Activated CD4-positive, alpha-beta T cell treated with anti-CD3 and anti-CD28 coated beads for 24 hours (primary cell): ENCODE results near the gene SEMA3F.

Experiments
- DNase-seq, 2 donors: peaks; one replicate each; pipeline ENCODE4 v3.0.0-alpha.2; 2020; ENCODE audit warnings: low read depth in 2 of 2

SEMA3F gene

GRCh38 chr3:50232303-50232702 is 77.2 kb downstream of the SEMA3F start:
- DNase-seq, result no peak

DNA sequence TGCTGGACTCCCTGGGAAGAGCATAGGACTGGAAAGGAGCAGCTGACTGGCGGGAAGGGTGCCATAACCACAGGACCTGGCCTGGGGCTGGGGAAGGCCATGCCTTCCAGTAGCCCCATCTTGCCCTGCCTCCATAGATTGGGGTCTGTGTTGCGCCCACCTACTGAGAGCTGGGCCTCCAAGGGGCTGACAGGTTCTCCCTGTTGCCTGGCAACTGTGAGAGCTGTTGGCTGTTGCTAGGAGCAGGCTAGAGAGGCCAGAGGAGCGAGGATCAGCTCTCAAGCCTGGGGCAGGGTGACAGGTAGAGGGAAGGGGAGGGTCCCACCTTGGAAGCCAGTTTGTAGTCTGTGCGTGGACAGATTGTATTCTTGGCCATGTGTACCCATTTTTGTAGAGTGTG is 78.1 kb downstream of the SEMA3F start:
- no peak for DNase-seq

DNA sequence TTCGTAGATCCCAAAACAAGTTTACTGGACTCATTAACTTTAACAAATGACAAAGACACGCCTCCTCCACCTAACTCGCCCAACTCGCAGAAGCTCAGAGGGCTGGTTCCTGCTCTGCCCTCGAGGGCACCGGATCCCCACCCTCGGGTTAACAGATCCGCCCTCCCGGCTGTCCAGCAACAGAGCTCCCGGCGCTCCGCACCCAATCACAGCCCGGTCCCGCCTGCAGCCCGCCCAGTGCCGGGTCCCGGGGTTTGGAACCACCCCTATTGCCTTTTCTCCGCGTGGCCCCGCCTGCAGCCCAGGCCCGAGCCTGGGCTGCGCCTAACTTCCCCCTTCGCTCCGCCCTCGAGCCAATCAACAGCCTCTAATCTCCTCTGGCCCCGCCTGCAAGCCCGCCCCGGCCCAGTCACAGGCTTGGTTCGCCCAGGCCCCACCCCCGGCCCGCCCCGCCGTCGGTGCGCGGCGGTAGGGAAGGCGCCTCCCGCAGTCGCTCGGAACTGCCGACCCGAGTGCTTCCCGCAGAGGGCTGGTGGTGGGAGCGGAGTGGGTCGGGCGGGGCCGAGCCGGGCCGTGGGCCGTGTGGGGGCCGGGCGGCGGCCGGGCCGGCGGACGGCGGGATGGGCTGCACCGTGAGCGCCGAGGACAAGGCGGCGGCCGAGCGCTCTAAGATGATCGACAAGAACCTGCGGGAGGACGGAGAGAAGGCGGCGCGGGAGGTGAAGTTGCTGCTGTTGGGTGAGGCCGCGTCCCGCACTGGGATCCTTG is 80.8 kb downstream of the SEMA3F start, which contains the start of gene GNAI2:
GNAI2 (plus strand) TSS at position 489 of the 768 bp plus-strand sequence; CDS start at position 621, 132 bp downstream.
- DNase-seq, result peak; percentile 97 to 98

DNA sequence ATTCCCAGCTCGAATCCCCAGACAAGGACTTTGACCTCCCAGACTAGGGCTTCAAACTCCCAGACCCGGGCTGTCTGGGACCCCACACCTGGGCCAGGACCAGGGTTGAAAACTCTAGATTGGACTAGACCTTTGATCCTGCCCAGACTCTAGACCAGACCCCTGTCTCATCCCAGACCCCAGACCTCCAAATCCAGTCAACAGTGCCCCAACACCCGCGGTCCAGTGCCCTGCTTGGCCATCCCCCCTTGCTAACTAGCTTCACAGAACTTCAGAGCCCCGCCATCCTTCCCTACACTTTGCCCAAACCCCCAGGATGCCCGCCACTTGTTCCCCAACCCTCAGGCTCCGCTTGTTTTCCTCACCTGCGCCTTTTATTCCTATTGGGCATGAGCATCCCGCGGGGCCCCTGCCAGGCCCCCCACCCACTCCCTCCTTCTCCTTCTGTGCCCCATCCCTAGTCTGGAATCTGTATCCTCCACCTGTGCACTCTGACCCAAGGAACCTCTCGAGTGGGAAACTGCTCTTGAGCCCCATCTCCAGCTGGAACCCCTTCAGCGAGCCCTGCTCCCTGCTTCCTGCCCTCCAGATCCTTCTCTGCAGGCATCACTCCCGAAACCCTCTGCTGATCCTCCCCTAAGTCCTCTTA is 81.5 kb downstream of the SEMA3F start:
- DNase-seq, result no peak

GRCh38 chr3:50237133-50237651 is 82.1 kb downstream of the SEMA3F start:
- no peak for DNase-seq

DNA sequence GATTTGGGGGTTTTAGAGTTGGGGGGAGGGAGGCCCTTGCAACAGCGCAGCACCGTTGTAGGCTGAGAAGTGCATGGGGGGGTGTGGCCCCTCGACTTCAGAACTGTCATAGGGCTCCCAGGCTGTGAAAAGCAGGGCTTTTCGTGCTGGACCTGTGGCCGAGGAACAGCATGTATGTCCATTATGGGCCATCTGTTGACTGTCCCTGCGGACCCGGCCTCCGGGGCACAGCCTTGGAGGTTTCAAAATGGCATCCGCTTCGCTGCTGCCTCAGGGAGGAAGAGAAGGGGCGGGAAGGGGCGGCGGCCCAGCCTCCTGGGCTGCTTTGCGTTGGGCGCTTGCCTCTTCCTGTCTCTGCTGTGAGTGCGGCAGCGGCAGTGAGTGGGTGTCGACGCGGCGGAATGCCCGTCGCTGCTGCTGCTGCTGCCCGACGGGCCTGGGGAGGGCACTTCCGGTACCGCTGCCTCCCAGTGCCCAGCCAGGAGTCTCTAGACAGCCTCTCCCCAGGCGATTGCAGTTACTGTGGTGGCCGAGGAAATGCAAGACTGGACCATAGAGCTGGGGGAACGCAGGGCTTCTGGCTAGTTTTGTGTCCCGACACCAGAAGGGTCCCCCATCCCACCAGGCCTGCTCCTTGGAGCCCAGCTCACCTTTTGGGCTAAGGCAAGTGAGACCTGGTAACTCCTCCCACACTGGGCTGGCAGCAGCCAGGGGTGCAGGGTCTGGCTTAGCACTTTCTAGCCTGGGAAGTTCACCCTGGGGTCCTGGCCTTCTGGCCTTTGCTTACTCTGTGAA is 82.8 kb downstream of the SEMA3F start:
- peak; percentile 75 to 83 for DNase-seq

DNA sequence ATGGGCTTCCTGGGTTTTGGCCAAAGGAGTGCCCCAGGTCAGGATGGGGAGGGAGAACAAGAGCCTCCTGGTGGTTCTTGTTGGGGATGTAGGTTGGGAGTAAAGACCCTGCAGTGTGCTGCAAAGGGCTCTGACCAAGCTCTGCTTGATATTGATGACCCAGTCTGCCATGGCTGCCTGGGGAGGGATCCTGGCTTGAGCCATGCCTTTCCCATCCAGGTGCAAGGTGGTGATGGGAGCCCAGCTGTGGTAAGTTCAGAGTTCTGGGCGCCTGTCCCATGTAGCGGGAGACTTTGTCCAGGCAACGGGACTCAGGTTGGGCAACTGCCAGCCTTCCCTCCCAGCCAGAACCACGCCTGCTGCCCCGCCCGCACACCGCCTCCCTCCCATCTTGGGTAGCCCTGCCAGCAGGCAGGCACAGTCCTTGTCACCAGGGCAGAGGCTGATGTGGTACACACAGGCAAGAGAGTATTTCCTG is 83.5 kb downstream of the SEMA3F start:
- no peak for DNase-seq
